Breast epithelium (tissue), 3 donors: ENCODE data around the gene UBAC2.

Experiments
- POLR2A ChIP-seq: fragments of 450-650 bp; IDR thresholded peaks from one replicate; pipeline ENCODE4 v1.6.1; 2016; ENCODE audit warnings: antibody characterized with exemption, mild to moderate bottlenecking, moderate library complexity
- POLR2AphosphoS5 ChIP-seq, 3 donors: sonication (generic); formaldehyde crosslinking; IDR thresholded peaks; one replicate each; pipeline ENCODE4 v1.6.1; 2017; ENCODE audit warnings: antibody characterized with exemption in 3 of 3
- TF ChIP-seq, protein P1 (sequence below), 3 donors: fragments of 450-650 bp; IDR thresholded peaks; one replicate each; pipeline ENCODE4 v1.5.1; 2016 to 2017; ENCODE audit warnings: antibody characterized with exemption in 3 of 3, mild to moderate bottlenecking in 3 of 3, moderate library complexity in 3 of 3

DNA sequence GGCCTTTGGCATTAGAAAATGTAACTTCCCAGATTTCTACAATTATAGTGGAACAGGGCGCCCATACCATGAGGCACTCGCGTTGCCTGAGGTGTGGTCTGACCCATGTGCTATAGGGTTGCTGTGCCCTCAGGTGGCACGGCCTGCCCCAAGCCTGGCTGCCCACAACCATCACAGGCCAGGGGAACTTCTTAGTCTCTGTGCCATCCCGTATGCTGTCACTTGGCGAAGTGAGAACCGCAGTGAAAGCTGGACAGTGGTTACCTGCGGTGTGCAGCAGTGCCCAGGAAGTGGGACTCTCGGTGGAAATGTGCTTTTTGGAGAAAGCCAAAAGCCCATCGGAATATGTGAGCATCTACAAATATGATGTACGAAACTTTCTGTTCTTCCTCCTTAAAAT lies 194.8 kb downstream of the UBAC2 start:
- TF ChIP-seq, protein P1, sequence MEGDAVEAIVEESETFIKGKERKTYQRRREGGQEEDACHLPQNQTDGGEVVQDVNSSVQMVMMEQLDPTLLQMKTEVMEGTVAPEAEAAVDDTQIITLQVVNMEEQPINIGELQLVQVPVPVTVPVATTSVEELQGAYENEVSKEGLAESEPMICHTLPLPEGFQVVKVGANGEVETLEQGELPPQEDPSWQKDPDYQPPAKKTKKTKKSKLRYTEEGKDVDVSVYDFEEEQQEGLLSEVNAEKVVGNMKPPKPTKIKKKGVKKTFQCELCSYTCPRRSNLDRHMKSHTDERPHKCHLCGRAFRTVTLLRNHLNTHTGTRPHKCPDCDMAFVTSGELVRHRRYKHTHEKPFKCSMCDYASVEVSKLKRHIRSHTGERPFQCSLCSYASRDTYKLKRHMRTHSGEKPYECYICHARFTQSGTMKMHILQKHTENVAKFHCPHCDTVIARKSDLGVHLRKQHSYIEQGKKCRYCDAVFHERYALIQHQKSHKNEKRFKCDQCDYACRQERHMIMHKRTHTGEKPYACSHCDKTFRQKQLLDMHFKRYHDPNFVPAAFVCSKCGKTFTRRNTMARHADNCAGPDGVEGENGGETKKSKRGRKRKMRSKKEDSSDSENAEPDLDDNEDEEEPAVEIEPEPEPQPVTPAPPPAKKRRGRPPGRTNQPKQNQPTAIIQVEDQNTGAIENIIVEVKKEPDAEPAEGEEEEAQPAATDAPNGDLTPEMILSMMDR (IDR thresholded peaks at IDR 0.05) = no peak
- TF ChIP-seq POLR2A = no peak
- TF ChIP-seq POLR2AphosphoS5 (IDR thresholded peaks at IDR 0.05) = no peak
